Amniotic epithelial cell (primary cell): ENCODE measurements around the gene BAHCC1.

ENCODE experiments used
- DNase-seq: peaks from one replicate; pipeline ENCODE4 v3.0.0-alpha.2; 2010; ENCODE audit warnings: low read depth

The BAHCC1 gene

GRCh38 chr17:81398176-81398831 is 3.0 kb downstream of the BAHCC1 start:
- DNase-seq, result peak; percentile 51

- DNase-seq, result peak; percentile 44
Observed at GRCh38 chr17:81398832-81399411, 3.7 kb downstream of the BAHCC1 start.

GRCh38 chr17:81399481-81400153 is 4.4 kb downstream of the BAHCC1 start:
- DNase-seq, result no peak

GRCh38 chr17:81400154-81400977 is 5.1 kb downstream of the BAHCC1 start:
- DNase-seq, result peak; percentile 69

GRCh38 chr17:81400996-81401722 is 5.9 kb downstream of the BAHCC1 start:
- peak; percentile 40 for DNase-seq

- DNase-seq, result peak; percentile 69
Observed at GRCh38 chr17:81401723-81402529, 6.7 kb downstream of the BAHCC1 start.

GRCh38 chr17:81402530-81402941 is 7.3 kb downstream of the BAHCC1 start:
- DNase-seq, result no peak

GRCh38 chr17:81402981-81403467 is 7.8 kb downstream of the BAHCC1 start:
- DNase-seq, result no peak

GRCh38 chr17:81403671-81404534 is 8.6 kb downstream of the BAHCC1 start:
- no peak for DNase-seq

- DNase-seq, result no peak
Observed at GRCh38 chr17:81404558-81405165, 9.4 kb downstream of the BAHCC1 start.

GRCh38 chr17:81405411-81405872 is 10.2 kb downstream of the BAHCC1 start:
- peak; percentile 74 for DNase-seq

GRCh38 chr17:81406117-81406953 is 11.1 kb downstream of the BAHCC1 start:
- DNase-seq, result no peak

GRCh38 chr17:81408049-81408448 is 12.8 kb downstream of the BAHCC1 start:
- no peak for DNase-seq

- no peak for DNase-seq
Observed at GRCh38 chr17:81409190-81409935, 14.1 kb downstream of the BAHCC1 start.

GRCh38 chr17:81410852-81411251 is 15.6 kb downstream of the BAHCC1 start:
- no peak for DNase-seq

- no peak for DNase-seq
Observed at GRCh38 chr17:81411305-81411704, 16.0 kb downstream of the BAHCC1 start.

GRCh38 chr17:81412490-81413093 is 17.3 kb downstream of the BAHCC1 start:
- DNase-seq, result no peak
